HG02870 (cell line): ENCODE results near the gene COL4A2.

ENCODE experiments used
- ATAC-seq: cut with Tn5 transposase; IDR thresholded peaks from one replicate; pipeline ENCODE4 v1.9.1; 2021; ENCODE audit warnings: mild to moderate bottlenecking, moderate library complexity; ENCODE audit not compliant: unreplicated experiment

COL4A2 gene

DNA sequence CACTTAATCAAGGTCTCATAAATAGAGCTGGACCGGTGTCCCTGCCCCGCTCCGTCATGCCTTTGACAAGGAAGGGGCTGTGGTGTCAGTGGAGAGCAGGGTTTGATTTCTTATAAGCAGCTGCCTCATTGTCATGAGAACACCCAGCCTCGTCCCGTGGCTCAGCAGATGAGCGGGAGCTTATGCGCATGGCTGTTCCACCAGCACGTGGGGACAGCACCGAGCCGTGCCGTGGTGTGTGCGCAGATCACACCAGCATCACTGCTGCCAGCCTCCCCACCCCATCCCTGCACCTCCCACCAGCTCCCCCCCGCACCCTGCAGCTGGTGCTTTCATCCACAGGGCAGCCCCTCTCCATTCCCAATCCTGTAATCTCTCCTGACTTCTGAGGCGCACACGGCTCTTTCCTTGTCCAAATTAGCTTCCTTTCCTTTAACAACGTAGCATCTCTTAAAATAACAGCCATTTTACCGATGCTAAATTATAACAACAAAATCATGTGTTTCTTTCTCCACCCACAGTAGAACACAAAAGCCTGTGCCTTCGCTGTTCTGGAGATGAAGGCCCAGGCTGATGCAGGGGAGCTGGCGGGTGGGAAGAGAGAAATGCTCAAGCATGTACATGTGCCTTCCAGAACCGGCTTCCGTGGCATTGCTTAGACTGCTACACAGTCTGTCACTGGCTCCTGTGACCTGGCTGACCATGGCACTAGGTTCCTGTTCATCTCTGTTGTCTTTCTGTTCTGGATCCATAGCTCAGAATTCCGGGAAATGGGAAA is 157.7 kb downstream of the COL4A2 start:
- ATAC-seq: no peak

GRCh38 chr13:110465696-110466095 is 158.6 kb downstream of the COL4A2 start:
- ATAC-seq: no peak

DNA sequence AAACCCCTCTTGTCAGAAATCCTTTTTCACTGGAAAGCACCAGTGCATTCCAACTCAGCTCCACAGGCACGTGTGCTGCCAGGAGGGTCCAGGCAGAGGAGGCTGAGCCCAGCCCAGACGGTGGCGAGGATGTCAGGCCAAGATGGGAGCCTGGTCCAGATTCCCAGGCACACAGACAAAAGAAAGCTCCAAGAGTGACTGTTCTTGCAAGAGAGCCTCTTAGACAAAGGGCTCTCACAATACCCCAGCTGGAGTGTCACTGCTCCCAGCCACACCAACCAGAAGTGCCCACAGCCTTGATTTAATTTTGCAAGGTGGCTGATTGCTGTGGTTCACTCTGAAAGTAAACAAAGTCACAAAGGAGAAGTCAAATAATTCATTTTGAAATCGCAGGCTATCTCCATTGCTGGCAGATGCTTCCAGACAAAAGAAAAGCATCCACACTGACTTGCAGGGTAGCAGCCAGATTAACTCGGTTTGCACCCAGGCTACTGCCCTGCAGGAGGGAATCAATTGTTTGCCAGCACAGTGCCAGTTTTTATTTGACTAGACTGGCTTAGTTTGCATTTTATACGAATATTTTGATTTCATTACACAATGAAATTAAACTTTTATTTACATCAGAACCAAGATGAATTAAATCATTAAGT is 159.3 kb downstream of the COL4A2 start:
- ATAC-seq: no peak

GRCh38 chr13:110467516-110468110 is 160.5 kb downstream of the COL4A2 start:
- no peak for ATAC-seq

GRCh38 chr13:110468986-110469495 is 162.0 kb downstream of the COL4A2 start:
- no peak for ATAC-seq

- ATAC-seq: no peak
Observed at GRCh38 chr13:110469597-110469996, 162.5 kb downstream of the COL4A2 start.

- no peak for ATAC-seq
Observed at GRCh38 chr13:110470272-110471009, 163.4 kb downstream of the COL4A2 start.

DNA sequence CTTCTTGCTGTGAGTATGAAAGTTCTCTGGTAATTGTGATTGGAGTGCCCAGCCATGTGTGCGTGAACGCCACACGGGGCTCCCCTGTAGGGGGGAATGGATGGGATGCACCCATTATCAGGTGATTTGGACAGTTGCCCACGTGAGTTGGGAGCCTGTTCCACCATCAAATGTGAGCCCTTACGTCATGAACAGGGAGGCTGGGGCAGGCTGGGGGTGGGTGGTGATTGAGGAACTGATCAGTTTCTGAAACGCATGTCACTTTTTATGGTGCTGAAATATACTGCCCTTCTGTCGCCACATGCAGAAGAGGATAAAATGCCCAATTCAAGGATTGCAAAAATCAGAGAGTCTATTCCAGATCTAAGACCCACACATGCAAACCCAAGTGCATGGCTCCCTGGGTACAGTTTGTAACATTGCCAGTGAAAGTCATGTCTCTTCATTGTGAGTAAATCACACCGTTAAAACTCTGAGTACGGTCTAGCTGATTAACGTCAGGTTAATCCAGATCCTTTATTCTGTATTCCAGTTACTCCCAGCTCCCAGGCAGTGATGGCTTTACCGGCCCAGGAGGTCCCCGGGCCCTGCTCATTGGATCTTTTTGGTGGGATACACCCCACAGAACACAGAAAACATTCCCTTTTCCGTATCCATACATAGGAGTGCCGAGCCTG is 164.2 kb downstream of the COL4A2 start:
- ATAC-seq: peak; percentile 33

GRCh38 chr13:110471833-110472162 is 164.7 kb downstream of the COL4A2 start:
- ATAC-seq: peak; percentile 99

GRCh38 chr13:110472904-110473563 is 165.9 kb downstream of the COL4A2 start:
- ATAC-seq: no peak

DNA sequence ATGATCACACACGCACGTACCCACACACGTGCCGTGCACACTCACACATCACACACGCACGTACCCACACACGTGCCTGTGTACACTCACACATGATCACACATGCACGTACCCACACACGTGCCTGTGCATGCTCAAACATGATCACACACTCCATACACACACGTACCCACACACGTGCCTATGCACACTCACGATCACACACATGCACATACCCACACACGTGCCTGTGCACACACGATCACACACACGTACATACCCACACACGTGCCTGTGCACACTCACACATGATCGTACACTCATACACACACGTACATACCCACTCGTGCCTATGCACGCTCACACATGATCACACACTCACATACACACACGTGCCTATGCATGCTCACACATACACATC is 167.6 kb downstream of the COL4A2 start:
- no peak for ATAC-seq

DNA sequence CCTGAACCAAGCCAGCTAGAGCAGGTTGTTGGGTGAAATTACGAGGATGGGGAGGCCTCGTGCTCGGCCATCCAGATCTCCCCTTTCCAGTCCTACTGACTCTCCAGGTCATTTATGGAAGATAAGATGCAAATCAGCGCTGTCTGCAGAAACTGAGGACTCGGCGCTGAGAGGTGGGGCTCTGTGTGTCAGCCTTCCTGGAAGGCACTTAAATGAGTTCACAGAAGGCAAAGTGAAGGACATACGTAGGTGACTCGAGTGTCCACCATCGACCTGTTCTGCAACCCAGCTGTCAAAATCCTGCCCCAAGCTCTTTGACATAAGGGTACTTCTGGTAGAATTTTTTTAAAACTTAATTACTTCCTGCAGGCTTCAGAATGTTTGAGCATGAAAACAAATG is 168.0 kb downstream of the COL4A2 start:
- ATAC-seq: no peak

GRCh38 chr13:110475550-110476219 is 168.6 kb downstream of the COL4A2 start:
- no peak for ATAC-seq

DNA sequence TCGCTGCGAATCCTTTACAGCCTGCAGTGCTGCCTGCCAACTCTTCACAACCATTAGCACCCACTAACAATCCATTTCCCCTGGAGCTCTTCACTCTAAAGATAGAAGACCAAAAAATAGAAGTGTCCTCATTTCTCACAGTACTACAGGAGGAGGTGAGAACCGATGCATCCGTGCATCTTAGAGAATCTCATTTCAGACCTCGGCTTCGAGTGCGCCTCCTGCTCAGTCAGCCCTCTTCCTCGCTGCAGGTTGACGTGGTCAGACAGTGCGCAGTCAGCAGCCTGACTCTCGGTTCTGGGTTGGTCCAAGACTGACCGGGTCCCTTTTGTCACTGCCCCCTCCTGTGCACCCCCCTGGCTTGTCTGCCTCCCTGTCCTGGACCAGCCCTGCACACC is 169.1 kb downstream of the COL4A2 start:
- ATAC-seq: no peak

- ATAC-seq: no peak
Observed at GRCh38 chr13:110477706-110478245, 170.7 kb downstream of the COL4A2 start.

- no peak for ATAC-seq
Observed at GRCh38 chr13:110478405-110479214, 171.5 kb downstream of the COL4A2 start.

GRCh38 chr13:110479215-110479545 is 172.1 kb downstream of the COL4A2 start:
- no peak for ATAC-seq

GRCh38 chr13:110479648-110480047 is 172.6 kb downstream of the COL4A2 start:
- ATAC-seq: no peak

- no peak for ATAC-seq
Observed at GRCh38 chr13:110480161-110480560, 173.1 kb downstream of the COL4A2 start.
